ENCODE measurements around the gene SRC. TPM values are rescaled to one million over a fixed set of nuclear protein-coding genes. Genes with fewer than 3 reads are reported as not detected.

SRC gene
- total RNA-seq, 6 experiments from 2014 or later, result 22.0 to 35.6 (median 24.6) TPM

- Mint-ChIP-seq H3K27me3 (ENCODE audit: insufficient read depth) (no peaks in the 10 kb centered on the region), H3K4me3 (no peak overlapping the region), H3K4me1 (ENCODE audit: low read depth) (peaks cover 7% of the 10 kb centered on the region), H3K36me3 (ENCODE audit: low read depth) (peaks cover 39% of the 10 kb centered on the region), H3K27ac (no peak overlapping the region), H3K9me3 (no peaks in the 10 kb centered on the region)
- TF ChIP-seq CTCF (IDR thresholded peaks at IDR 0.05), result no peak
- no peak for DNase-seq
Observed at GRCh38 chr20:37305079-37305478, 40.9 kb upstream of the SRC start.

- peaks cover 5% of the 10 kb centered on the region for H3K4me1 Mint-ChIP-seq (ENCODE audit: low read depth)
- peaks cover 33% of the 10 kb centered on the region for H3K36me3 Mint-ChIP-seq (ENCODE audit: low read depth)
- no peaks in the 10 kb centered on the region for H3K27me3 Mint-ChIP-seq (ENCODE audit: insufficient read depth)
- TF ChIP-seq CTCF (IDR thresholded peaks at IDR 0.05), result no peak
- H3K4me3 Mint-ChIP-seq, result no peak overlapping the region
- DNase-seq, result no peak
- H3K9me3 Mint-ChIP-seq, result no peaks in the 10 kb centered on the region
- no peak overlapping the region for H3K27ac Mint-ChIP-seq
Observed at GRCh38 chr20:37305839-37306238, 40.1 kb upstream of the SRC start.

GRCh38 chr20:37308086-37309050 is 37.6 kb upstream of the SRC start:
- Mint-ChIP-seq H3K9me3 (no peaks in the 10 kb centered on the region), H3K36me3 (ENCODE audit: low read depth) (peaks cover 22% of the 10 kb centered on the region; the same call in 1 of the 2 replicates), H3K27me3 (ENCODE audit: insufficient read depth) (no peaks in the 10 kb centered on the region), H3K4me3 (no peak overlapping the region), H3K27ac (0 out of 2 replicates have a peak overlapping the region, but pooled peaks have one; percentile 30), H3K4me1 (ENCODE audit: low read depth) (peaks cover 27% of the 10 kb centered on the region)
- TF ChIP-seq CTCF (IDR thresholded peaks at IDR 0.05), result no peak
- no peak for DNase-seq

- no peak for DNase-seq
- Mint-ChIP-seq H3K27me3 (ENCODE audit: insufficient read depth) (no peaks in the 10 kb centered on the region), H3K36me3 (ENCODE audit: low read depth) (peaks cover 19% of the 10 kb centered on the region; the same call in 1 of the 2 replicates), H3K4me3 (no peak overlapping the region), H3K4me1 (ENCODE audit: low read depth) (peaks cover 36% of the 10 kb centered on the region), H3K27ac (no peak overlapping the region), H3K9me3 (no peaks in the 10 kb centered on the region)
- TF ChIP-seq CTCF (IDR thresholded peaks at IDR 0.05), result no peak
Observed at GRCh38 chr20:37309290-37309689, 36.6 kb upstream of the SRC start.

GRCh38 chr20:37309936-37310590 is 35.9 kb upstream of the SRC start:
- Mint-ChIP-seq H3K27me3 (ENCODE audit: insufficient read depth) (0 out of 2 replicates have a peak, but pooled peaks cover 2% of the 10 kb centered on the region), H3K4me1 (ENCODE audit: low read depth) (peaks cover 44% of the 10 kb centered on the region), H3K4me3 (no peak overlapping the region), H3K27ac (no peak overlapping the region; the same call in 1 of the 2 replicates), H3K9me3 (no peaks in the 10 kb centered on the region), H3K36me3 (ENCODE audit: low read depth) (peaks cover 19% of the 10 kb centered on the region; the same call in 1 of the 2 replicates)
- no peak for DNase-seq
- no peak for TF ChIP-seq CTCF (IDR thresholded peaks at IDR 0.05)
